GM10266 (cell line): Measurements from ENCODE around the gene OR5F1.

Experiments
- DNase-seq: peaks from one replicate; pipeline ENCODE4 v3.0.0; 2012; ENCODE audit errors: extremely low spot score
- CTCF ChIP-seq: IDR thresholded peaks from 2 replicates; pipeline ENCODE4 v1.5.1; 2012; ENCODE audit warnings: mild to moderate bottlenecking, low read depth; ENCODE audit not compliant: control insufficient read depth, insufficient read depth; ENCODE audit errors: missing control alignments

Gene OR5F1

GRCh38 chr11:55966391-55966790 lies 28.0 kb downstream of the OR5F1 start:
- no peak for DNase-seq
- no peak for TF ChIP-seq CTCF

GRCh38 chr11:55956521-55956920 lies 37.9 kb downstream of the OR5F1 start:
- no peak for TF ChIP-seq CTCF
- DNase-seq: no peak

DNA sequence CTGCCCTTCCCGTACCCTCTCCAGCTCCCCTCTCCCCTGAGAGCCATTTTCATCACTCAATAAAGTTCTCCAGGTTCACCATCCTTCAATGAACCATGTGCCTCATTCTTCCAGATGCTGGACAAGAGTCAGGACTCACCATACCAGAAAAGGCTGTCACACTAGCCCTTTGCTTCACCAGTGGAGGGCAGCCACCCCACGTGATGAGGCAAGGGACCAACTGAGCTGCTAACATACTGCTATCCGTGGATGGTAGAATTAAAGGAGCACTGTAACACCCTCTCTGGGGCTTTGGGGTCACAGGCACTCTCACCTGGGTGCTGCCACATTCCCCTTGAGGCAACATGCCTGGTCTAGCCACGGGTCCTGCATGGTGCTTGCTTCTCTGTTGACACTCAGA lies 45.1 kb downstream of the OR5F1 start:
- TF ChIP-seq CTCF: no peak
- DNase-seq: no peak
